CD1c-positive myeloid dendritic cell (primary cell): ENCODE measurements around the gene NEGR1.

Experiments used
- DNase-seq: peaks from one replicate; pipeline ENCODE4 v3.0.0-alpha.2; 2016; ENCODE audit errors: extremely low spot score

Gene NEGR1

GRCh38 chr1:72235062-72235461, 47.3 kb downstream of the NEGR1 start:
- no peak for DNase-seq

DNA sequence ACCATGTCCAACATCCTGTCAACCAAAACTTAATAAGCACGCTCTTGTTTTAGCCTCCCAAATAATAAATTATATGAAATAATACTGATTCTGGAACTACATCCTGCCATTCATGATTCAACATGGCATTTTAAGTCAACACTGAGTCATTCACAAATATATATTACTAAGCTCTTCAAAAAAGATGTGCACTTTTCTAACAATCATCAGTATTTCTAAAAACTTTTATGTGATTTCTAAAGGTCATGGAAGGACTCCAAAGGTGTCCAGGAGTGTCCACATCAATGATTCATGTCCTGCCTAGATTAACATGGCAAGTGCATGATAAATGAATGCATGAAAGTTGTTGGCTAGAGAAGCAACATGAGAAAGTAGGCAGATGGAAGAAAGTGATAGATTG, 51.6 kb downstream of the NEGR1 start:
- DNase-seq: no peak

DNA sequence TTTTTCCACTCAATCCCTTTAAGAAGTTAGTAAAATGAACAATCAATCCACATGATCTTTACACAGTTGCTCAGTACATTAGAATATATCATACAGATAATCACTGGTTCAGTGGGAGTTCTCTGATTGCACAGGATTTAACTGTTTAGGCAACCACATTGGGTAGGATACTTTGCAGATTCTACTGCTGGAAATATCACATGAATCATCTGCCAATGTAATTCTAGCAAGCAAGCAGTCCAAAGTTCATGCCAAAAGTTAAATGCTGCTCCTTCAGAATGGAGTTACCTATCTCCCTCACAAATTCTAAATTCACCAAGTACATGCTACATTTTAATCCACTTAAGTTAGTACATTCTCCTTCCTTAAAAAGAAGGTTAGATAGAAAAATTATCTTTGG, 52.4 kb downstream of the NEGR1 start:
- no peak for DNase-seq

- DNase-seq: no peak
These were observed 54.7 kb downstream of the NEGR1 start for GRCh38 chr1:72227667-72228066.

- DNase-seq: no peak
These were observed 57.8 kb downstream of the NEGR1 start for GRCh38 chr1:72224506-72224905.

GRCh38 chr1:72221811-72222210, 60.5 kb downstream of the NEGR1 start:
- DNase-seq: no peak

DNA sequence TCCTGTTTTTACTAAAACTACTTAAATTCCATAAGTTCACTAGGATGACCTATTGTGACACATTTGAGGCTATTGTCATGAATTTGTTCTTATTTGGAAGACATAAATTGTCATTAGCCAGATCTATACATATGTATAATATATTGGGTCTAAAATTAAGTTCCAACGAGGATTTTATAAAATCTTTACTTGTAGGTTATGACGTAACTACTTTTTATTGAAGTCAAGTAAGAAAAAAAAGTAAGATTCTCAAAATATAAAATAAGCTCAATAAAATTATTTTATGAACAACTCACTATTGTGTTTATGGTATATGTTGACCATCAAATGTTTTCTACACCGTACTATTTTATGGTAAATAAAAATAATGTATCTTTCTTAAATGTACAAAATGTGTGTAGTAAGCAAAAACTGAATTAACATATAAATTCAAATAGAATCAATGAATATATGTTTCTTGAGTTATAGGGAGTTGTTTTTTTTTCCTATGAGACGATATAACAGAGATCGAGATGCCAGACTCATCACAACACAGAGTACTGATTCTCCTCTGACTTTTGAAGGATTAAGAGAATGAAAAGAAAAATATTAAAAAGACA, 64.1 kb downstream of the NEGR1 start:
- DNase-seq: no peak

DNA sequence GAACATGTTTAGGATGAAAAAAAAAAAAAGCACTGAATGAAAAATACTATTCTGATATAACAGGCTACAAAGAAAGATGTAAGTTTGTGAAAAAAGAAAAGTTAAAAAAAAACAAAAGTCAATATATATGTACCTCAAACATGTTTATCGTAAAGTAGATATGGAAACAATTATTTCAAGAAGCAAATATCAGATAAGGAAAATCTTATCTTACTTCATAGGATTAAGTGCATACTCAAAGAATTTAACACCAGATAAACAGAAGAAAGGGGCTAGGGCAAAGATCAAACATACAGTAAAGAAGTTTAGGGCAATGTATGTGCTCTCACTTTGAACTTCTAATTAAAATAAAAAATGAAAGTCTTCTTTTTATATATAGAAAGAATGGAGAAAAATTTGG, 75.3 kb downstream of the NEGR1 start:
- no peak for DNase-seq

DNA sequence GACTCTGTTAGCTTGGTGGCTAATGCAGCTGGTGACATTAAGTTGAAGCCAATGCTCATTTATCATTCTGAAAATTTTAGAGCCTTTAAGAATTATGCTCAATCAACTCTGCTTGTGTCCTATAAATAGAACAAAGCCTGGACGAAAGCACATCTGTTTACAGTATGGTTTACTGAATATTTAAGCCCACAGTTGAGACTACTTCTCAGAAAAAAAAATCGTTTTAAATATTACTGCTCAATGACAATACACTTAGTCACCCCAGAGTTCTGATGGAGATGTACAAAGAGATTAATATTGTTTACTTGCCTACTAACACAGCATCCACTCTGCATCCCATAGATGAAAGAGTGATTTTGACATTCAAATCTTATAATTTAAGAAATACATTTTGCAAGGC, 79.6 kb downstream of the NEGR1 start:
- no peak for DNase-seq

GRCh38 chr1:72197786-72198185, 84.6 kb downstream of the NEGR1 start:
- no peak for DNase-seq

- peak; percentile 13 for DNase-seq
These were observed 95.5 kb downstream of the NEGR1 start for GRCh38 chr1:72186733-72187307.

GRCh38 chr1:72184099-72184701, 98.1 kb downstream of the NEGR1 start:
- no peak for DNase-seq

GRCh38 chr1:72182859-72183258, 99.5 kb downstream of the NEGR1 start:
- no peak for DNase-seq

GRCh38 chr1:72178266-72178665, 104.1 kb downstream of the NEGR1 start:
- no peak for DNase-seq

DNA sequence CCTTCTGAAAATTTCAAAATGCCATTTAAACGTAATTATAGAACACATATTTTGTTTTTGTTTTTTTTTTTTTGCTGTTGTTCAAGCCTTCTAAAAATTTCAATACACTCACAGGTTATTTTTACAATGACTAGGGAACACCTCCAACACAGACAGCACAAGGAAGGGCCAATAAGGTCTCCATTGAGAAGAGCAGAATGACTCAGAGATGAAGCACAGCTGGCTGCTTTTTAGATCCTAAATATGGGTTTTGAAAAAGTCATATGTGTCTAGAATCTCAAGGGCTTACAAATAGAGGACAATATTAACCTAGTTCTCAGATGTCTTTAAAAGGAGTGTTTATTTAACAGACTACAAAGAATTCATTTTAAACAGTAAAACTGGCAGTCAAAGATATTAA, 104.6 kb downstream of the NEGR1 start:
- no peak for DNase-seq

GRCh38 chr1:72170246-72170645, 112.1 kb downstream of the NEGR1 start:
- no peak for DNase-seq

- DNase-seq: no peak
These were observed 115.9 kb downstream of the NEGR1 start for GRCh38 chr1:72166426-72166825.

DNA sequence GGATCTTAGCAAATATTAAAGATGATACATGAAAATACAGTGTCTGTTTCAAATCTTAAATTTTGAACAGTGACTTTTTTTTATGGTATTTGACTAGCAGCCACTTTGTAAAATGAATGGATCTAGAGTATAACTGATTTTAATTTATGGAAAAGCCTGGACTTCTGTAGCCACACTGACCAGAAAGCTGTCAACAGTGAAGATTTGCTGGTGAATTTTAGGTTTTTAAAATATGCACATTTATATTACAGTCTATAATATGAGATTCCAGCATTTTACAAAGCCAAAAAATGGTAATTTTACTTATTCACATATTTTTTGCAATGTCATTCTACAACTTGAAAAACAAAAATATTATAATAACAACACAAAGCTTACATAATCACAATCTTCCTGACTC, 131.8 kb downstream of the NEGR1 start:
- DNase-seq: no peak

DNA sequence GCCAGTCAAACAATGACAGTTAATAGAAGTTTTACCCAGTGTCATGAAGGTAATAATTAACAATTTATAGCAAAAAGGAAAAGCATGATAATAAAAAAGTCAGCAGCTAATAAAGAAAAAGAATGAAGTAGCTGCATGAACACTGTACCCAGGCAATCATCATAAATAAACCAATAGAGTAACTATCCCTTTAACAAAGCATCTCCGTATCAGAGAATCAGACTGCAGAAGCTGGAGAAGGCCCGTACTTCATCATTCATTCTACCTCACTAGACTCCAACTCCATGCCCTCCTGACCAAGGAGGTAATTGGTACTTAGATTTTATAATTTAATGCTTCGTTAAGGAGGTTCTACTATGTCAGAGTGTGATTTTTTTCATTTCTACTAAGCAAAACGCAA, 140.5 kb downstream of the NEGR1 start:
- DNase-seq: no peak

- no peak for DNase-seq
These were observed 142.1 kb downstream of the NEGR1 start for GRCh38 chr1:72140222-72140621.

DNA sequence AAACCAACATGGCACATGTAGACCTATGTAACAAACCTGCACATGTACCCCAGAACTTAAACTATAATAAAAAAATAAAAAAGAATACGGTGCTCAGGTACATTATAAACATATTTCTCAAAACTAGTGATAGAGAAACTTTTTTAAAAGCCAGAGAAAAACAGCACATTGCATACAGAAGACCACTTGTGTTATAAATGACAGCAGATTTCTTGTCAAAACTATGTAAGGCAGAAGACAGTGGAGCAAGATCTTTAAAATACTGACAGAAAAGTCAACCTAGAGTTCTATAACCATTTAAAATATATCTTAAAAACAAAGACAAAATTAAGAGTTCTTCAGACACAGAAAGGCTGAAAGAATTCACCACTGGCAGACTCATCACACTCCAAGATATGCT, 144.7 kb downstream of the NEGR1 start:
- no peak for DNase-seq

DNA sequence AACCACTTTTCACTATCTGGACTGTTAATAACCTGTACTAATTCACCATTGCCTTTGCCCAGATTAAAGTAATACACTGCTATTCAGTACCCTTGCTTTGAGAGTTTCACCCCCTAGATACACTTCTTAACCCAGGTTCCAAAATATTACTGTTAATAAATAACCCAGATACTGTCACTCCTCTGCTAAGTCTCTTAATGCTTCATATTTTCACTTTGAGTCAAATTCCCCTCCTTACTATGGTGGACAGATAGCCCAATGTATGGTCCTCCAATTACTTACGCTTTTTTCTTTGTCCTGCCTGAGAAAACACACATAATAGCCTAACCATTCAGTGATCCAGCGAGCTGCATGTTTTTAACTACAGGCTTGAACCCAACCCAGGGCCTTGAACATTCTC, 152.5 kb downstream of the NEGR1 start:
- no peak for DNase-seq

DNA sequence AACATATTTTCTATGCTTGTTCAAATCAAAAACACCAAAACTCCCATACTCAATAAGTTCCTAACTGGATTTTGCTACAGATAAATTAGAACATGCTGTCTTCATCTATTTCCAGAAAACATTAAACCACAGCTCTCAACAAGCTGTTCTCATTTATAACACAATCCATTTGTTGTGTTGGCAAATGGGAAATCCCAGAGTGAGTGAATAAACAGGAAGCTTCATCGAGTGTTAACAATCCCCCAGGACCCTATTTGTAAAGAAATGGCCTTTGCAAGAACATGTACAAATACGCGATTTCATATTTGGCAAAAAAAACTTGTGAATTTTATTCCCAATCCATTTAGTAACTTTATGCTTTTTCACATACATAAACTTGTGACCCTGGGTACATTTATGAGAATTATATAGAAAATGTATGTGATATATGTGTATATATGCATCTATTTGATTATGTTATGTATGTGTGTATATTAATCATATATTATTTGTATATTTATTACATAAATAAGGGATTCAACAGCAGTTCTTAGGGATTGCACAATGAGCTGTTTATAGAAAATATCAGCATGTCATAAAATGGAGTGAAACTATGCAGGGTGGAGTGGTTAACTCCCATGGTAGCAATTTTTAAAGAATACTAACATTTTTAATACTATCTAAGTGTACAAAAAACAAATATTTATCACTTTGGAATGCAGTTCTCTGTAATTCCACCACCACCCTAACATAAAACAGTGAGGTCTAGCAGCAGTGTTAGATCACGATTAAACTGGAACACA, 160.0 kb downstream of the NEGR1 start:
- no peak for DNase-seq
